ENCODE measurements around the gene SLC52A3. TPM values are rescaled to one million over a fixed set of nuclear protein-coding genes. Genes with fewer than 3 reads are reported as not detected.
A peak's percentile ranks its signal among the peaks of the same experiment; 100 is the strongest.

Gene SLC52A3
- total RNA-seq, 1 donor from 2014 or later: 0.25 TPM

DNA sequence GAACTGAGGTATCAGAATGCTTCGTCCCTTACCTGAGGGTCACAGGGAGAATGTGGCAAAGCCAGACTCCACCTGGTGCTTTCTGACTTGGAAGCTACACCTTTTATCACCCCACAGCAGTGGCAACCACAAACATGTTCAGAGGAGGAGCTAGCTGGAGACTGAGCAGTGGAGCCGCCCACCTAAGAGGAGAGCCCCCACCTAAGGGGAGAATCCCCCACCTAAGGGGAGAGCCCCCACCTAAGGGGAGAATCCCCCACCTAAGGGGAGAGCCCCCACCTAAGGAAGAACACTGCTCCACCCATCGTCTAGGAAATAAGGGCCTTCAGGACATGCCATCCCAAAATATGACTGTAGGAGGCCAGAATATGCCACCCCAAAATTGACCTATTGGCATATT, 4.0 kb downstream of the SLC52A3 start:
- peaks cover 42% of the 10 kb centered on the region for H3K27me3 Mint-ChIP-seq (ENCODE audit: low read depth)
- no peaks in the 10 kb centered on the region for H3K9me3 Mint-ChIP-seq
- peaks cover 5% of the 10 kb centered on the region for H3K4me1 Mint-ChIP-seq
- H3K36me3 Mint-ChIP-seq: no peaks in the 10 kb centered on the region
- no peak overlapping the region for H3K27ac Mint-ChIP-seq
- DNase-seq (ENCODE audit: low spot score in 2 of 2, unreplicated experiment in 2 of 2): no peak
- peak; percentile 18 for TF ChIP-seq CTCF (IDR thresholded peaks at IDR 0.05; ENCODE audit: unreplicated experiment)
- no peak overlapping the region for H3K4me3 Mint-ChIP-seq

DNA sequence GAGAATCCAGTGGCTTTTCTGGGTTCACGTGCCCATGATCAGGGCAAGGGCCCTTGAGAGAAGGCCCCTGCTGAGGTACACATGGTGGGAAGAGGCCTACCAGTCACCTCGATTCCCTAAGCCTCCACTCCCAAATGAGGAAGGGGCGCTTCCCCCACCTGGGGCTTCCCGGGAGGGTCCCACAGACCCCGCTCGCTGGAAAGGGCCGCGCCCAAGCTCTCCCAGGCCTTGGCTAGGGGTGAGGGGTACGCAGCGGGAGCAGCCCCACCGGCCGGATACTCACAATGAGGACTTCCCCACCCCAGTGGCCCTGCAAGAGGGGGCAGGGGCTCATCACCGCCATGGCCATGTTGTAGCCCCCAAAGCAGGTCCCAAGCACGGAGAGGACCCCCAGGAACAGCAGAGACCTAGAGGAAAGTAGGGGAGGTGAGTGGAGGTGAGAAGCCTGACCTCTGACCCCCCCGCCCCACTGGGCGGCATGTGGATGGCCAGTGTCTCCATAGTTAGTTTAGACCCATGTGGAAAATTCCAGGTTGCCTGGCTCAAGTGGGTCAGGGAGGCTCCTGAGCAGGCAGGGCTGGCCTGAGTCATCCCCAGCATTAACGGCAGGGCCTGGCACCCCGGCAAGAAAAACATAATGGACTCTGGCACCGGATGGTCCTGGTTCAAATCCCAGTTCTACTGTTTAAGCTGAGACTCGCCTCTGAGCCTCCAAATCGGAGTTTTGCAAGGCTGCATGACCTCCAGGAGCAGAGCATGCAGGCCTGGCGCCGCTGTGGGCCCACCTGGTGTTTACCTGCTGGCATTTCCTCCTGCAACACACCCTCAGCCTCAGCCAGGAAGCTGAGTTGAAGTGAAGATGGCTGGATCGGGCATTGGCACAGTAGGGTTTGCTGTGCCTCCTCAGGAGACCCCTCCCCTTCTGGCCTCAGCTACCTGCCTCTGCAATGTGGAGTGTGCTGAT, 6.6 kb downstream of the SLC52A3 start:
- Mint-ChIP-seq H3K27me3 (ENCODE audit: low read depth) (peaks cover 63% of the 10 kb centered on the region), H3K36me3 (no peaks in the 10 kb centered on the region), H3K4me3 (no peak overlapping the region), H3K4me1 (no peaks in the 10 kb centered on the region), H3K27ac (no peak overlapping the region), H3K9me3 (no peaks in the 10 kb centered on the region)
- no peak for DNase-seq (ENCODE audit: low spot score in 2 of 2, unreplicated experiment in 2 of 2)
- TF ChIP-seq CTCF (IDR thresholded peaks at IDR 0.05; ENCODE audit: unreplicated experiment): no peak

DNA sequence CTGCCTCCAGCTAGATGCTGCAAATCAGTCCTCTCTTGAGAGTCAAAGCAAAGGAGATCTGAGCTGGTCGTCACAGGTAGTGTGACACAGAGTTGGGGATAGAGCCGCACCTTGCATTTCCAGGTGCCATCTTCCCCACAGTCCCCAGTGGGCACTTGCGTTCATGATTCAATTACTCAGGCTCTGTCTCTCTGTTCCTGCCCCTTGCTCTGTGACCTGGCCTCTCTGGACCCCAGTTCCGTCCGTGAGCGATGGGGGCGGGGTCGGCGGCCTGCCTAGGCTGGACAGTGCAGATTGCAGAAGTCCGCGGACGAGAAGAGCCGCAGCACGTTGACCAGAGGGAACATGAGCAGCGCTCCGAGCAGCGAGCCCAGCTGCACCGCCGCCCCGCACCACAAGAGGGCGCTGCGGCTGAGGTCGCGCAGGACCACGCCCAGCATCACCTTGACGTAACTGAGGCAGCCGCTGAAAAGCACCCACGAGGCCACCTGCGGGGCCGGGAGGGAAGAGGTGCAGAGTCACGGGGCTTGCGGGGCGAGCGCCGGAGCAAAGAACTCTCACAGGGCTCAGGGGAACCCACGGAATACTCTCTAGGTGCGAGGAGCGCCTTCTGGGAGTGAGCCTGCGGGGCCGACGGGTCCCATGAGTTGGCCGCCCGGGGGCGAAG, 7.4 kb downstream of the SLC52A3 start:
- Mint-ChIP-seq H3K9me3 (no peaks in the 10 kb centered on the region), H3K36me3 (no peaks in the 10 kb centered on the region), H3K27me3 (ENCODE audit: low read depth) (peaks cover 69% of the 10 kb centered on the region), H3K4me3 (no peak overlapping the region), H3K27ac (no peak overlapping the region), H3K4me1 (no peaks in the 10 kb centered on the region)
- TF ChIP-seq CTCF (IDR thresholded peaks at IDR 0.05; ENCODE audit: unreplicated experiment): peak; percentile 97
- DNase-seq (ENCODE audit: low spot score in 2 of 2, unreplicated experiment in 2 of 2): peak in 1 of 2 experiments; percentile 73

DNA sequence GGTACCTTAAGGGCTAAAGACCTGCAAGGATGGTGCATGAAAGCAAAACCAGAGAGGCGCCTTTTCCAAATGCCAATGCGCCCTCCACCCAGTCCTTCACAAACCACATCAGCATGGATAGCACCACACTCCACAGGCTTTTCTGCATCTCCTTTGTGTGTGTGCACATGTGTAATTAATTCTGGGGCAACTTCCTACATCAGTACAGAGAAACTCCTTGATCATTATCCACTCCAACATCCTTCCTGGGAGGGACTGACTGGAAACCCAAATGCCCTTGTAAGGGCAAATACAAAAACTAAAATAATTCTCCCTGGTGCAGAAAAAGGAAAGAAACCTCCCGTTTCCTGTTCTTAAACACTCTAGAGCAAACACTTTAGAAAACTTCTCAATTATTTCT, 10.8 kb downstream of the SLC52A3 start:
- TF ChIP-seq CTCF (IDR thresholded peaks at IDR 0.05; ENCODE audit: unreplicated experiment): no peak
- Mint-ChIP-seq H3K27me3 (ENCODE audit: low read depth) (peaks cover 58% of the 10 kb centered on the region), H3K36me3 (no peaks in the 10 kb centered on the region), H3K27ac (no peak overlapping the region), H3K9me3 (no peaks in the 10 kb centered on the region), H3K4me1 (no peaks in the 10 kb centered on the region), H3K4me3 (no peak overlapping the region)
- DNase-seq (ENCODE audit: low spot score in 2 of 2, unreplicated experiment in 2 of 2): no peak

GRCh38 chr20:755941-756340, 12.4 kb downstream of the SLC52A3 start:
- Mint-ChIP-seq H3K4me1 (no peaks in the 10 kb centered on the region), H3K27ac (no peak overlapping the region), H3K4me3 (no peak overlapping the region), H3K9me3 (no peaks in the 10 kb centered on the region), H3K27me3 (ENCODE audit: low read depth) (peaks cover 51% of the 10 kb centered on the region), H3K36me3 (no peaks in the 10 kb centered on the region)
- no peak for DNase-seq (ENCODE audit: low spot score in 2 of 2, unreplicated experiment in 2 of 2)
- TF ChIP-seq CTCF (IDR thresholded peaks at IDR 0.05; ENCODE audit: unreplicated experiment): no peak

All from mesothelial cell of epicardium (in vitro differentiated cells).